ENCODE data around the gene TANC1. TPM values are rescaled to one million over a fixed set of nuclear protein-coding genes. Genes with fewer than 3 reads are reported as not detected.
"Not testable (repeated sequence)": the region's sequence is repeated elsewhere in the genome, so short reads cannot be mapped to it uniquely, and the experiment has no call there.

TANC1 gene
- total and polyA plus RNA-seq, 2 experiments from 2014 or later = 22.1 to 34.8 TPM

DNA sequence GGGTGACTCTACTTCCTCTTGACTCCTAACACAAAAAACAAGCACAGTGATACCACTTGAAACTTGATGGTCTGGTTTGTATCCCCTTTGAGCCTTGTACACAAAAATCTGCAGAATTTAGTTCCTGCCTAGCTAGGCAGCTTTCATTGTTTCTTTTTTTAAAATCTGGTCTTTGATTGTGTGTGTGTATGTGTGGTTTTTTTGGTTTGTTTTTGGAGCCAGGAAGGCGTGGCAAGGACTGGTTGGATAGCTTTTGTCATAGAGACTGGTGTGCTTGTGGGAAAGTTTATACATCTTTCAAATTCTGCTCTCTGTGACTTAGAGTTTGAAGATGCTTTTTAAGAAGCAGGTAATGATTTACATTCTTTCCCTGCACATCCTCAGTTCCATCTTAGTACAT is 127.4 kb downstream of the TANC1 start:
- Histone ChIP-seq H3K4me3 (no peak overlapping the region), H3K27ac (no peak overlapping the region), H3K27me3 (no peaks in the 10 kb centered on the region), H3K9me3 (ENCODE audit: low read depth) (no peaks in the 10 kb centered on the region), H3K36me3 (peaks cover 5% of the 10 kb centered on the region), H3K4me1 (ENCODE audit: low read depth) (peaks cover 21% of the 10 kb centered on the region)
- DNase-seq (ENCODE audit: low read depth in 1 of 2, low spot score in 1 of 2) = no peak
- TF ChIP-seq, protein P1, sequence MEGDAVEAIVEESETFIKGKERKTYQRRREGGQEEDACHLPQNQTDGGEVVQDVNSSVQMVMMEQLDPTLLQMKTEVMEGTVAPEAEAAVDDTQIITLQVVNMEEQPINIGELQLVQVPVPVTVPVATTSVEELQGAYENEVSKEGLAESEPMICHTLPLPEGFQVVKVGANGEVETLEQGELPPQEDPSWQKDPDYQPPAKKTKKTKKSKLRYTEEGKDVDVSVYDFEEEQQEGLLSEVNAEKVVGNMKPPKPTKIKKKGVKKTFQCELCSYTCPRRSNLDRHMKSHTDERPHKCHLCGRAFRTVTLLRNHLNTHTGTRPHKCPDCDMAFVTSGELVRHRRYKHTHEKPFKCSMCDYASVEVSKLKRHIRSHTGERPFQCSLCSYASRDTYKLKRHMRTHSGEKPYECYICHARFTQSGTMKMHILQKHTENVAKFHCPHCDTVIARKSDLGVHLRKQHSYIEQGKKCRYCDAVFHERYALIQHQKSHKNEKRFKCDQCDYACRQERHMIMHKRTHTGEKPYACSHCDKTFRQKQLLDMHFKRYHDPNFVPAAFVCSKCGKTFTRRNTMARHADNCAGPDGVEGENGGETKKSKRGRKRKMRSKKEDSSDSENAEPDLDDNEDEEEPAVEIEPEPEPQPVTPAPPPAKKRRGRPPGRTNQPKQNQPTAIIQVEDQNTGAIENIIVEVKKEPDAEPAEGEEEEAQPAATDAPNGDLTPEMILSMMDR (IDR thresholded peaks at IDR 0.05; ENCODE audit: low read depth, low read length) = no peak

DNA sequence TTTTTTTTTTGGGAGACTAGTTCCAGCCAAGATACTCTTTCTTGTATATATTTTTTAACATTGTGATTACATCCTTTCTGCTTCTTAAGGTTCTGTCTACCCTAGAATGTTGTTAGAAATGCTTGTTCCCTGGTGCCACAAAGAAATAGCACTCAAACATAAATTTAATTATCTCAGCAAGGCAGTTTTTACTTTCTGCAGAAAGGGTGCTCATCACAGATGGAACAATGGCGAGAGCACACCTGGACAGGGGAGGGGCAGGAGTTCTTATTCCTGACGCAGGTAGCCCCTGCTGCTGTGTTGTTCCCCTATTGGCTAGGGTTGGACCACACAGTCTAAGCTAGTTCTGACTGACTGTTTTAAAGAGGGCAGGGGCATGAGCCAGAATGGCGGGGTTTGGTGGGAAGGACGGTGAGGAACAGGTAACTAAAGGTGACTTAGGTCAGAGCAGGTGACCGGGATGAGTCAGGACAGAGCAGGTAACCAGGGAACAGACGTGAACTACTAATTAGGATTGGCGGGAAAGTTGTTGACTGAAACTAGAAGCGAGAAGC is 127.9 kb downstream of the TANC1 start:
- H3K4me1 ChIP-seq (ENCODE audit: low read depth) = peaks cover 15% of the 10 kb centered on the region
- H3K27me3 ChIP-seq; DNase-seq (ENCODE audit: low read depth in 1 of 2, low spot score in 1 of 2); H3K27ac ChIP-seq; H3K9me3 ChIP-seq (ENCODE audit: low read depth); H3K36me3 ChIP-seq; H3K4me3 ChIP-seq: not testable (repeated sequence)

DNA sequence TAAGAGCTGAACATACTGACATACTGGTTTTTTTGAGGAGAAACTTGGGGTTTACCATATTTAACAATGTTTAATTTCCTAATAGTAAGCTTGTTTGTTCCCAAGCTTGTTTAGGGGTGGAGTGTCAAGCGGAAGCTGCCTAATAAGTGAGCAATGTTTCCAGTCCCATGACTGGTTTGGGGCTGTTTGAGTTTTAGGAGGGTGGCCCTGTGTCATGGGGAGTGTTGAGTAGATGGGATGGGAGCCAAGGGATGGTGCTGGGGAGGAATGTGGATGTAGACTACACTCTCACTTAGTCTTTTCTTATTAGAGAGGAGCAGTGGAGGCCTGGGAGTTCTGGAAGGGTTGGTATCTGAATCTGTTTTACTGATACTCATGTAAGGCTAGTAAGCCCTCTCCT is 128.5 kb downstream of the TANC1 start:
- DNase-seq (ENCODE audit: low read depth in 1 of 2, low spot score in 1 of 2) = peak in 1 of 2 donors; percentile 61
- no peak overlapping the region for H3K4me3 ChIP-seq
- TF ChIP-seq, protein P1 (IDR thresholded peaks at IDR 0.05; ENCODE audit: low read depth, low read length) = no peak
- no peaks in the 10 kb centered on the region for H3K27me3 ChIP-seq
- peaks cover 5% of the 10 kb centered on the region for H3K36me3 ChIP-seq
- no peak overlapping the region for H3K27ac ChIP-seq
- H3K9me3 ChIP-seq (ENCODE audit: low read depth) = no peaks in the 10 kb centered on the region
- peaks cover 11% of the 10 kb centered on the region for H3K4me1 ChIP-seq (ENCODE audit: low read depth)

DNA sequence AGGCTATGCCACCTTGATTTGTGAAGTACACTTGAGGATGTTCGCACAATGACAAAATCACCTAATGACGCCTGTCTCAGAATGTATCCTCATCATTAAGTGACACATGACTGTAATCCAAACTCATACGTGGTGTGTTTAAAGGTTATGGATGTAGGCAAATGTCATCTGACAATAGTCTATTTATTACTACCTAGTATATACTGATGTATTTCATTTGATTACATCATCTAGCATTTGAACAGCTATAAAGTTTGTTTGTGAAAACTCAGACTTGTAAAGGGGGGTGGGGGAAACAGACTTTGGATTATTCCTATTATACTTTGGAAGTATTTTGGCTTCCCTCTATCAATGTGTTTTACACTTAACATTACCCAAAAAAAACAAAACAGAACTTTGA is 129.9 kb downstream of the TANC1 start:
- H3K27me3 ChIP-seq = no peaks in the 10 kb centered on the region

DNA sequence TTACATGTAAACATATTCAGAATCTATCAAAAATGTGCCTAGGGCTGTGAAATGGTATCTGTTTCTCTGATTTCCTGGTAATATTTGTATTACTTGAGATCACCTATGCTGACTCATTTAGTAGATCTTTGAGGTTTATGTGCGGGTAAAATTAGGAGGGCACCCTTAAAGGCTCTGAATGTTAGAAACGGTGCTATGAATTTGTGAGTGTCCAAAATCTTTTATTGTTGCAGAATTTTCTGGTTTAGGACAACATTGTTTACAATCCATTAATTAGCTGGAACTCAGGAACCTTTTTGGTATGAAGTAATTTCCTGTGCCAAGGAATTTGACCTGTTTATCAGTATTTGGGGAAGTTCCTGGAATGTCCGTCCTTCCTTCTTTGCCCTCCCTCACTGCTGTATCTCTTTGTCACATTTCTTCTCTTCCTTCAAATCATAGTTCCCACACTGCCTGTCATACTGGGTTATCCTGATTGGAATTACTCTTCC is 130.5 kb downstream of the TANC1 start:
- no peak overlapping the region for H3K27ac ChIP-seq
- no peaks in the 10 kb centered on the region for H3K9me3 ChIP-seq (ENCODE audit: low read depth)
- peaks cover 6% of the 10 kb centered on the region for H3K4me1 ChIP-seq (ENCODE audit: low read depth)
- peak in 1 of 2 donors; percentile 78 for DNase-seq (ENCODE audit: low read depth in 1 of 2, low spot score in 1 of 2)
- H3K36me3 ChIP-seq = peaks cover 5% of the 10 kb centered on the region
- H3K27me3 ChIP-seq = no peaks in the 10 kb centered on the region
- TF ChIP-seq, protein P1 (IDR thresholded peaks at IDR 0.05; ENCODE audit: low read depth, low read length) = no peak
- H3K4me3 ChIP-seq = no peak overlapping the region

More for the DNA sequence above, 129.9 kb downstream of the TANC1 start:
- peaks cover 5% of the 10 kb centered on the region for H3K36me3 ChIP-seq
- no peak for DNase-seq (ENCODE audit: low read depth in 1 of 2, low spot score in 1 of 2)
- H3K9me3 ChIP-seq (ENCODE audit: low read depth) = no peaks in the 10 kb centered on the region
- no peak overlapping the region for H3K27ac ChIP-seq
- TF ChIP-seq, protein P1 (IDR thresholded peaks at IDR 0.05; ENCODE audit: low read depth, low read length) = no peak
- peaks cover 6% of the 10 kb centered on the region for H3K4me1 ChIP-seq (ENCODE audit: low read depth)
- H3K4me3 ChIP-seq = no peak overlapping the region

DNA sequence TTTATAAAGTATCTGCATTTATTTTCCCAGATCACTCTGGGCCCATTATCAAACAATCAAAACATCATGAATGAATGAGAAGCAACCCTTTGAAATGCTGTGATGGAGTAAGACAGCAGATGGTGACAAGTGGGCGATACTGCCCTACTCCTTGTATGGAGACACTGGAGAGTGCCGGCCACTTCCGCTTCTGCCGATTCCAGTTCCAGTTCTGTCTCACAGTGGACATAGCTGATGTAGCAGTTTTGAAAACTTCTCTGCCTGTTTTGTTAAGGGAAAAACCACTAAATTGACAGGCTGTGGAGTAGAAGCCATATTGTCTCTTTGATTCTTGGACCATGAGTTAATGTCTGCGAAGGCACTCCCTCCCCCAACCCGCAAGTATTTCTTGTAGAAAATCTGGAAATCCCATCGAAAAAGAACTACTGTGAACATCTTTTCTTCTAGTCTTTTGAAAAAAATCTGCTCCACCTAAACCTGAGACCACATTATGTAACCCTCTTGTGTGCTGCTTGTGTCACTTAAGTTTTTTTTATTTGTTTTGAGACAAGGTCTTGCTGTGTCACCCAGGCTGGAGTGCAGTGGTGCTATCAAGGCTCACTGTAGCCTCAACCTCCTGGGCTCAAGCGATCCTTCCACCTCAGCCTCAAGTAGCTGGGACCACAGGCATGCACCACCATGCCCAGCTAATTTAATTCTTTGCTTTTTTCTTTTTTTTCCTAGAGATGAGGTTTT is 133.5 kb downstream of the TANC1 start:
- H3K4me3 ChIP-seq = no peak overlapping the region
- H3K27ac ChIP-seq = no peak overlapping the region
- H3K36me3 ChIP-seq = peaks cover 5% of the 10 kb centered on the region
- H3K27me3 ChIP-seq = no peaks in the 10 kb centered on the region
- DNase-seq (ENCODE audit: low read depth in 1 of 2, low spot score in 1 of 2) = no peak
- no peaks in the 10 kb centered on the region for H3K9me3 ChIP-seq (ENCODE audit: low read depth)
- peaks cover 16% of the 10 kb centered on the region for H3K4me1 ChIP-seq (ENCODE audit: low read depth)
- TF ChIP-seq, protein P1 (IDR thresholded peaks at IDR 0.05; ENCODE audit: low read depth, low read length) = no peak
